GM21576 (cell line): ENCODE measurements around the gene SLC29A3.
"Not testable (repeated sequence)": the region's sequence is repeated elsewhere in the genome, so short reads cannot be mapped to it uniquely, and the experiment has no call there.

ENCODE experiments used
- ATAC-seq: cut with Tn5 transposase; IDR thresholded peaks from one replicate; pipeline ENCODE4 v1.9.1; 2021; ENCODE audit warnings: mild to moderate bottlenecking, moderate library complexity; ENCODE audit not compliant: unreplicated experiment

Gene SLC29A3

DNA sequence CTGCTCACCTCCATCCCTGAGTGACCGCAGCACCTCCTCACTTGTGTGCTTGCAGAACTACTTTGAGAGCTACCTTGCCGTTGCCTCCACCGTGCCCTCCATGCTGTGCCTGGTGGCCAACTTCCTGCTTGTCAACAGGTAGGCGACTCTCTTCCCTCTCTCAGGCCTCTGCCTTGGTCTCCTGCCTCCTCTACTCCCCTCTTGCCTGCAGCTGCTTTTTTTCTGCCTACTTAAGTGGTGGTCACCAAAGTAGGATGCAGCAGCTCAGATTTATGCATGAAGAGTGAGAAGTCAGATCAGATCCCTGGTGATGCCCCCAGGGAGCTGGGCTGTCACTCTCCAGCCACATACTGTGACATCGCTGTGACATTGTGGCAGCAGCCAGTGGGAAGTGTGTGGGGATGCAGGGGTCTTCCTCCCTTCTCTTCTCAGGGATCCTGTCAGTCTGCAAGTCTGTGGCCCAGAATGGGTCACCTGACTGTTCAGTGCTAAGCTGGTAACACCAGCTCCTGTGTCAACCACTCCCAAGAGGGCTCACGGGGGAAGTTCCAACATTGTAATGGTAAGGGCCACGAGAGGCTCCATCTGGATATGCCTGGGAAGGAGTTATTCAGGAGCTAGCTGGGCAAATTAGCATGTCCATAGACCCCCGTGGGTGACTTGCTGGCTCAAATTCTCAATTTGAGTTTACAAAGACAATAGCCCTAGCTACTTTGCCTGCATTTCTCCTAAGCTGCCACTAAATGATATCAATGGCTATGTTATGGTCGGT lies 25.3 kb downstream of the SLC29A3 start:
- ATAC-seq: no peak

DNA sequence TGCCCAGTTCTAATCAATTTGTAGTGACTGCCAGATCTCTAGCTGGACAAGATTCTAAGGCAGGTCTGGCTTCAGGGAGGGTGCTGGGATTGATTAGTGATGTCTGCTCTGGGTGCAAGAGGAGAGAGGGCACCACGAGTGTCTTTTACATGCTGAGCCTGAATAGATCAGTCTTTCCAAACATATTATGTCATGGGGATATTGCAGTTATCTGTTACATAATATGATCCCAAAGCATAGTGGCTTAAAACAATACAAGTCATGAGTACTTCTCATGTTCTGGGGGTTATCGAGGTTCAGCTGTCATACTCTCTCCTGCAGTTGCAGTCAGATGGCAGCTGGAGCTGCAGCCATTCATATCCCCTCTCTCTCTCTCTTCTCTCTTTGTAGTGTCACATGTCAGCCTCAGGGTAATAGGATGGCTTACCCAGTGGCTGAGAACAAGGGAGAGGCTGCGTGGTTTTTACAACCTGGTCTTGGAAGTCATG lies 26.0 kb downstream of the SLC29A3 start:
- no peak for ATAC-seq

DNA sequence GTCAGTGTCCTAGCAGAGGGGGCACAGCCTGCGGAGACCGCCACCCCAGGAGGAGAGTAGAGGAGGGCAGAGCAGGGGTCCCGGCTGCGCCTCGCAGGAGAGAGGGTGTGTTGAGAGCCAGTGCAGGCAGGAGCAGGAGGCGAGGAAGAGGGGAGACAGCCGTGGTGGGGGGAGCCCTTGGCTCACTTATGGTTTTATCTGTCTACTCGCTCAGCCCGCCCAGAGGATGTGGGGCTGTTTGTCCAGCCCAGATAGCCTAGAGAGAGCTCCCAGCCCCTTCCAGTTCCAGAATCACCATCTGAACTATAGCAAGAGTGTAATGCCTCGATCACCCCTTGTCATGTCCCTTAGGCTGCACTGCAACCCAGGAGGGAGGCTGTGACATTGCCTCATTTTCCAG lies 26.6 kb downstream of the SLC29A3 start:
- no peak for ATAC-seq

GRCh38 chr10:71346731-71347130 lies 27.7 kb downstream of the SLC29A3 start:
- no peak for ATAC-seq

DNA sequence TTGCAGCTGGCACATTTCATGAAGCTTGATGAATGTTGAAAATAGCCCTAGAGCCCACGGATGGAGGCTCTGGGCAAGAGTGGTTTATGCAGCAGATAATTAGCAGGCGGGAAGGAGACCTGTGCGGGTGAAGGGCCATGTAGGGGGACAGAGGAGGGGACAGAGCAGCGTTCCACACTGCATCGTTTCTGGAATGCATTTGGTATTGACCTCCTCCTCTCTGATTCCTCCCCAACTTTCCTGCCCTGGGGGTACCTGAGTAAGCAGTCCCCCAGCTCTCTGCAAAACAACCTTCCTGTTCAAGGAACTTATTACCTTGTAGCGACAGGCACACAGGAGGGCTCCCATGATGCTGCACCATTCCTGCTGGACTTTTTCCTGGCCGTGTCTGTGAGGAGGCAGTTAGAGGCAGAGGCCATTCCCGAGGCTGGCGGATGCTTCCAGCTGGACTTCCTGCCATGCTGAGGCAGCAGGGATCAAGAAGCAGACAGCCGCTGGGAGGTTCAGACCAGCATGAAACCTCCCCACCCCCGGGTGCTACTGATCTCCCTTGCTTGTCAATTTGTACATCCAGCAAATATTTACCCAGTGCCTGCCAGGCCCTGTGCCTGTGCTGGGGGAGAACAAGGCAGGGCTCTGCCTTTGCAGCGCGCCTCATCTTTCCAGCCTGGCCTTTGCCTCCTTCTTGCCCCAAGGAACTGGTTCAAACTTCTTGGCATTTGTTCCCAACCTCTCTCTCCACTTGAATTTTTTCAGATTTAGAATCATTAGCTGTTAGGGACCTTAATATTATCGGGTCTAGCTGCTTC lies 28.7 kb downstream of the SLC29A3 start:
- no peak for ATAC-seq

- ATAC-seq: no peak
Measured at GRCh38 chr10:71348850-71349249, 29.8 kb downstream of the SLC29A3 start.

DNA sequence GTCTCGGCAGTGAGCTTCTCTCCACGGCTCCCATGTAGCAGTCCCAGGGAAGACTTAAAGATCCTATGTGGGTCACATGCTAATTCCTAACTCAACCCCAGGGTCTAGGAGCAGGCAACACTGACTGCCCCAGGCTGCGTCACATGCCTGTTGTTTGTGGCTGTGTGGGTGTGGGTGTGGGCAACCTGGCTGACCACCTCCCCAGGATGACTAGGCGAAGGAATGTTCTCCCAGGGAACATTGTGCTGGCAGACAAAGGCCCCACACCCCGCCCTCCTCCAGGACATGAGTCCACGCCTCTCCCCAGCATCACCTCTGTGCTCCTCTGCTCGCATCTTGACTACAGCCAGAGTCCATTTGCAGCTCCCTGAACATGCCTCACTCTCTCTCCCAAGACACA lies 30.3 kb downstream of the SLC29A3 start:
- ATAC-seq: no peak

GRCh38 chr10:71351087-71351486 lies 32.0 kb downstream of the SLC29A3 start:
- ATAC-seq: no peak

DNA sequence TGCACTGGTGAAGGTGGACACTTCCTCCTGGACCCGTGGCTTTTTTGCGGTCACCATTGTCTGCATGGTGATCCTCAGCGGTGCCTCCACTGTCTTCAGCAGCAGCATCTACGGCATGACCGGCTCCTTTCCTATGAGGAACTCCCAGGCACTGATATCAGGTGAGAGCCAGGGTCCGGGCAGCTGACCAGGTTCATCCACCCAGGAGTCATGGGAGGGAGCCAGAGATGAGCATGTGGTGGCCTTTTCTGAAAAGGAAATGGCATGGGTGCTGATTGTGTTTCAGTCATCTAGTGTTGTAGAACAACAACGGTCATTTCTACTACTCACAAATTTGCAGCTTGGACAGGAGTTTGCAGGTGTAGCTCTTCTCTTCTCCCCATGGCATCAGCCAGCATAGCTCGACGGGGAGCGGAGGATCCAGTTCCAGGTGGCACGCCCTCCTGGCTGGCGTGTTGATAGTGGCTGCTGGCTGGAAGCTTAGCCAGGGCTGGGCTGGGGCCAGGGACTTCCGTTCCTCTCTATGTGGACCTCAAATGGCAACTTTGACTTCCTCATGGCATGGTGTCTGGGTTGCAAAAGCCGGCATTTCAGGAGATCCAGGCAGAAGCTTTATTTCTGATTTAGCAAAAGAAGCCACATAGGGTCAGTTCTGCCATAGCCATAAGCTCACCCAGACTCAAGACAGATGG lies 32.7 kb downstream of the SLC29A3 start:
- no peak for ATAC-seq

DNA sequence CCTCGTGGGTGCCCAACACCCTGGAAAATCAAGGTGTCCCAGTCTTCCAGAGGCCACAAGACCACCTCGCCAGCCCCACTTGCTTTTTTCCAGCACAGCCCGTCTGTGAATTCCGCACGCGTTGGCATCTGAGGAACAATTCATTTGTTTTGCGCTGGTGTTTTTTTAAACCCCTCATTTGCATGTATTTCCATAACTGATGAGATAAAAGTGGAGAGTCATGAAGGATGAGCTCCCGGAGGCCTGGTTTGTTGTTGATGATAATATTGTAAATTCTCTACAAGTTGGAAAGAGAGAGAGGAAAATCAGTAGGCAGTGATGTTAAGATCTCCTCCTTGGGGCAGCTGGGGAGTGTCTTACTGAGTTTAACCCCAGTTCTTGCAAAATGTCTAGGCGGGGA lies 34.6 kb downstream of the SLC29A3 start:
- ATAC-seq: no peak

DNA sequence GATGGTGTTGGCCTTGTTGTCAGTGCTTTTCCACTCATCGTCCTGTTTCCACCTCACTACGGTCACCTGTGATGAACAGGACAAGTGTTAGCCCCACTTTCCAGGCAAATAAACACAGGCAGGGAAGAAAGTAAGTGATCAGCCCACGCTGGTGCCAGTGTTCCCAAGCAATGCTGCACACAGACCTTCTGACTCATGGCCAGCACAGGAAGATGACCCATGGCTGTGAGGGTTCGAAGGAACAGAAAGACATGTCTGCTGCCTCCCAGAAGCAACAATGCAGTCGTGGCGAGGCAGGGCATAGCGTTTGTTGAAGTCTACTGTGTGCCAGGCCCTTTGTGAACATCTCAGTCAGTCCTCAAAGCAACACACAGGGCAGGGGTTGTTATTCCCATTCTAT lies 35.7 kb downstream of the SLC29A3 start:
- ATAC-seq: no peak

DNA sequence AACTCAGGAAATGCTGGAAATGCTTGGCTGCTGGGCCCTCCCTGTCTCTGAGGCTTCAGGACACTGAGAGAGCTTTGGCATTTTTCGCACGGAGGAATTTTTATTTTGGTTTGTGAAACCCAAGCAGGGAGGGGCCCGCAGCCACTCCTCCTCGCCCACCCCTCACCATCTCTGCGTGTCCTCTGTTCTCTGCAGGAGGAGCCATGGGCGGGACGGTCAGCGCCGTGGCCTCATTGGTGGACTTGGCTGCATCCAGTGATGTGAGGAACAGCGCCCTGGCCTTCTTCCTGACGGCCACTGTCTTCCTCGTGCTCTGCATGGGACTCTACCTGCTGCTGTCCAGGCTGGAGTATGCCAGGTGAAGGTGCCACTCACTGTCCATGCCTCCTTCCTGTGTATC lies 36.8 kb downstream of the SLC29A3 start:
- no peak for ATAC-seq

DNA sequence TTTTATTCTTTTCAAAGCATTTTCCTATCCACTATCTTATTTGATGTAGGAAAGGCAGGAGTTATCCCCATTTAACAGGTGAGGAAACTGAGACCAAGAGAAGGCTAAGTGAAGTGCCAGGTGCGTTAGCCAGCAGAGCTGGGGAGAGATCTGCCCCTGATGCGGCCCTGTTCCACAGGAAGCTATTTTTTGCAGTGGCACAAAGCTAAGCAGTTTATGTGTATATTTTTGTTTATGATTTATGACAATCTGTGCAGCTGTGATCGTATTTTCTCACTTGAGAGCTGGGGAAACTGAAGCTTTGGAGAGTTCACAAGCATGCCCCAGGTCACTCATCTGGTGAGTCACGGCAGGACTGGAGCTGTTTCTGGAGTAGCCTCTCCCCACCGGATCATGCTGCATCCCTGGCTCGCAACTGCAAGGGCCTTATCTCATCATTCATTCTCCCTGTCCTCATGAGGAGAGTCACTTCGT lies 38.8 kb downstream of the SLC29A3 start:
- no peak for ATAC-seq

DNA sequence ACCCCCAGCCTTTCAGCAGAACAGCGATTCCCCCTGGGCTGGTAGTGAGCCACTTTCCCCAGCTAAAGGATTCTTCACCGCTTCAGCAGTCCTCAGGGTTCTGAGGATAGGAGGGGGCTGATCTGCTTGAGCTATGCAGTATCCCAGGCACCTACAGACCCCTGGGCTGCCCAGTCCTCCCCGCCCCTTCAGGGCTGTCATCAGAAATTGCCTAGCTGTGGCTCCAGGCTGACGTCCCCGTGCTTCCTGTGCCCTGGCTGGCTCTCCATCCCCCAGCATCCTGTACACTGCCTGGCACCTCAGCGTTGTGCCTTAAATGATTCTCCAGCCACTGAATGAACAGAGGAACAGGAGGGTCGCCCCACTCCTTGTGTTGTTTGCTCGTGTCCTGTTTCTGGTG lies 39.2 kb downstream of the SLC29A3 start:
- no peak for ATAC-seq

GRCh38 chr10:71358906-71359305 lies 39.8 kb downstream of the SLC29A3 start:
- ATAC-seq: not testable (repeated sequence)

DNA sequence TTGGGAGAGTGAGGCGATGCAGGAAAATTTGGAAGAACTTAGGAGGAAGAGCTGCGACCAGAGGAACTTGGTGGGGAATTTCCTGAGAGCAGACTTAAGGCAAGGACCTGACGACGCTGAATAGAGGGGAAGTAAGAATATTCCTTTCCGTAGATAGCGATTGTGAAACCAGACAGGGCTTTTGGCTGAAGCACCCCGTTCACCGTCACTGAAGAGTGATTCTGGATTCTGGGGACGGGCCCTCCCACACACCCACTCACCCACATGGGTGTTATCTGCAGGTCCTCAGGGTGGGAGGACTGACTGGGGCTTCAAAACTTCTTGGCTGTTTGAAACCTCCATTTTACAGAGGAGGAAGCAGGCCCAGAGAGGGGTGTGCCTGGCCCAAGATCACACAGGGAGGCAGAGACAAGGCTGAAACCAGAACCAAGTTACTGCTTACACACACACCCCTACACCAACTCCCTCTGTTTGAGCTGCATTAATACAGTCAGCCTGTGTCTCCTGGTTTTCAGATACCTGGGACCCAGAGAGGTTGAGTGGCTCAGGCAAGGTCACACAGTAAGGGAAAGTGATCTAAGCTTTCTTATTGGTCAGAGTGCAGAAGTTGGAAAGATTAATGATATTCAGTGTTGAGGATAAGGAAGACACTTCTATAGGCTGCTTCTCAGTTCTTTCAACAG lies 40.4 kb downstream of the SLC29A3 start:
- peak; percentile 52 for ATAC-seq

DNA sequence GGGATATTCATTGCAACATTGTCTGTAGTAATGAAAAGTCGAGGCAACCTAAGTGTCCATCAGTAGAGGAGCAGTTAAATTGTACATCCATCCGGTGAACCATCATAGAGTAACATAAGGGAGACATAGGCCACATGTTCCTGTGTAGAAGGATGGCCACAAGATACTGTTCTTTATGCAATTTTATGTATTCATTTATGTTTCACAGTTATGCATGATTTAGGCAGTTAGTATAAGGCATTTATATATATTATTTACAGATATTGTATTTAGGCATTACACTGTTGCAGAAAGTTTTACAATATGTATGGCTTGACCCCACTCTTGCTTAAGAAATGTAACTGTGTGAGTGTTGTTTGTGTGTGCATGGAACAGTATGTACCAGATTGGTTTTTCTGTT lies 41.7 kb downstream of the SLC29A3 start:
- no peak for ATAC-seq

DNA sequence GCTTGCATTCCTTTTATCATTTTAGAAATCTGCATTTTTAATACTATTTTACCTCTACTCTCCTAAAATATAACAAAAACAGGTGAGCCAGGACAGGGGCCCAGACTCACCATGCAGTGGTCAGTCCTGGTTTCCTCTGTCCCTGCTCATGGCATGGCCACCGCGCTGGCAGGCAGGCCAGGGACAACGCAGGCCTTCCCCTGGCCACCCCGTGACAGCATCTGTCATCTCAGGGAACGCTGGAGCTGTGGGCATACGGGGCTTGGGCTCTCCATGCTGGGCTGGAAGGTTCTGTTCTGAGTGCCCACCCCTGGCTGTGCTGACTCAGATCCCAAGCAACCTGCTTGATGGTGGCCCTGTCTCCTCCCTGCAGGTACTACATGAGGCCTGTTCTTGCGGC lies 42.5 kb downstream of the SLC29A3 start:
- no peak for ATAC-seq

GRCh38 chr10:71362141-71362540 lies 43.1 kb downstream of the SLC29A3 start:
- ATAC-seq: no peak

DNA sequence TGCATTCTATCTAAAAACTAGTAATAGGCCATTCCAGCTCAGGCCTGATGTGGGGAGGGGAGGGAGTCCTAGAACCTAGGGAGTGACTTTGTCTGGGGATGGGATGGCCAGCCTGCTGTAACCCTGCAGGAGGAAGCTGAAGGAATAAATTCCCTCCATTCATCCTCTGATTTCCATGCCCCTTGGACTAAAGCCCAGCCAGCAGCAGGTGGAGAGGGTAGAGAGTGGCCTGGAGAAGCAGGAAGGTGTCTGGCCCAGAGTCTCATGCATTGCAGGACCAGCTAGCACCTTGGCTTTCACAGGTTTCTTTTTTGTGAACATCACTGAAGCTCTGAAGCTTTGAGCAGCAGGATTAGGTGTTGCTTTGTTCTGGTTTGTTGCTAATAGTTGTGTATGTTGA lies 44.9 kb downstream of the SLC29A3 start:
- no peak for ATAC-seq

GRCh38 chr10:71365366-71365765 lies 46.3 kb downstream of the SLC29A3 start:
- ATAC-seq: no peak
